ENCODE measurements around the gene RHOD.

The RHOD gene

GRCh38 chr11:67034350-67034749 is 22.3 kb upstream of the RHOD start:
- H3K36me3 ChIP-seq (replicated peaks in 1 of 2; ENCODE audit: control insufficient read depth in 2 of 2, insufficient read depth in 2 of 2, low read length in 2 of 2): no peaks in the 10 kb centered on the region
- no peak overlapping the region for H2BK12ac ChIP-seq (ENCODE audit: low read length)
- no peak overlapping the region for H2AFZ ChIP-seq (ENCODE audit: low read length)
- no peak overlapping the region for H2BK5ac ChIP-seq (ENCODE audit: low read length)
- H3K27me3 ChIP-seq (ENCODE audit: control insufficient read depth in 3 of 3, insufficient read depth in 3 of 3, low read depth in 1 of 3, low read length in 3 of 3): peaks cover 0 to 15% (median 0%) of the 10 kb centered on the region in 3 experiments
- H4K91ac ChIP-seq (ENCODE audit: low read depth, low read length, poor library complexity): no peak overlapping the region
- peak overlapping the region; percentile 24 for H3K9ac ChIP-seq (ENCODE audit: low read depth, low read length, poor library complexity)
- no peak overlapping the region for H3K23ac ChIP-seq (ENCODE audit: low read depth, low read length, poor library complexity)
- no peak overlapping the region for H3K4me2 ChIP-seq (ENCODE audit: insufficient read depth, low read length, poor library complexity, severe bottlenecking)
- no peak for DNase-seq (ENCODE audit: low spot score)
- H3K4me3 ChIP-seq (ENCODE audit: low read length in 2 of 2): no peak overlapping the region
- WGBS, 2 donors (ENCODE audit: extremely low coverage in 2 of 2, insufficient read length in 2 of 2, insufficient replicate concordance in 1 of 2): no CpG with 5 or more reads among the region's 6 CpGs
- H3K4ac ChIP-seq (ENCODE audit: low read length): peak overlapping the region; percentile 89
- no peak overlapping the region for H2BK120ac ChIP-seq (ENCODE audit: low read depth, low read length)
- H3K79me1 ChIP-seq (ENCODE audit: low read depth, low read length): peaks cover 1% of the 10 kb centered on the region
- H2AK5ac ChIP-seq (ENCODE audit: low read depth, low read length): peak overlapping the region; percentile 74
- no peak overlapping the region for H3K18ac ChIP-seq (ENCODE audit: low read length)
- H3K27ac ChIP-seq (replicated peaks; ENCODE audit: low read length): no peak overlapping the region
- H4K8ac ChIP-seq (ENCODE audit: low read depth, low read length): no peak overlapping the region
- H3K9me3 ChIP-seq (replicated peaks in 1 of 2; ENCODE audit: control insufficient read depth in 2 of 2, insufficient read depth in 1 of 2, low read depth in 1 of 2, low read length in 2 of 2): peaks cover 0 to 2% of the 10 kb centered on the region in 2 donors
- peaks cover 0 to 3% of the 10 kb centered on the region in 2 donors for H3K4me1 ChIP-seq (ENCODE audit: control insufficient read depth in 2 of 2, insufficient read depth in 1 of 2, low read depth in 1 of 2, low read length in 2 of 2)
- H3K14ac ChIP-seq (ENCODE audit: low read length): no peak overlapping the region
- no peak overlapping the region for H2BK15ac ChIP-seq (ENCODE audit: low read length)

- no peak overlapping the region for H3K4ac ChIP-seq (ENCODE audit: low read length)
- H2AFZ ChIP-seq (ENCODE audit: low read length): no peak overlapping the region
- peak overlapping the region; percentile 87 for H3K18ac ChIP-seq (ENCODE audit: low read length)
- no peak overlapping the region for H4K8ac ChIP-seq (ENCODE audit: low read depth, low read length)
- H3K9me3 ChIP-seq (replicated peaks in 1 of 2; ENCODE audit: control insufficient read depth in 2 of 2, insufficient read depth in 1 of 2, low read depth in 1 of 2, low read length in 2 of 2): no peaks in the 10 kb centered on the region
- peak overlapping the region; percentile 16 for H2BK12ac ChIP-seq (ENCODE audit: low read length)
- peak overlapping the region; percentile 85 for H3K23ac ChIP-seq (ENCODE audit: low read depth, low read length, poor library complexity)
- H3K27me3 ChIP-seq (ENCODE audit: control insufficient read depth in 3 of 3, insufficient read depth in 3 of 3, low read depth in 1 of 3, low read length in 3 of 3): peaks cover 0 to 19% (median 0%) of the 10 kb centered on the region in 3 experiments
- no peak overlapping the region for H4K91ac ChIP-seq (ENCODE audit: low read depth, low read length, poor library complexity)
- no CpG with 5 or more reads among the region's 12 CpGs for WGBS, 2 donors (ENCODE audit: extremely low coverage in 2 of 2, insufficient read length in 2 of 2, insufficient replicate concordance in 1 of 2)
- H2BK120ac ChIP-seq (ENCODE audit: low read depth, low read length): no peak overlapping the region
- no peak overlapping the region for H3K4me3 ChIP-seq (ENCODE audit: low read length in 2 of 2)
- peak overlapping the region; percentile 55 for H2BK15ac ChIP-seq (ENCODE audit: low read length)
- H3K36me3 ChIP-seq (replicated peaks in 1 of 2; ENCODE audit: control insufficient read depth in 2 of 2, insufficient read depth in 2 of 2, low read length in 2 of 2): no peaks in the 10 kb centered on the region
- peaks cover 0 to 10% of the 10 kb centered on the region in 2 donors for H3K4me1 ChIP-seq (ENCODE audit: control insufficient read depth in 2 of 2, insufficient read depth in 1 of 2, low read depth in 1 of 2, low read length in 2 of 2)
- no peaks in the 10 kb centered on the region for H3K79me1 ChIP-seq (ENCODE audit: low read depth, low read length)
- no peak overlapping the region for H3K27ac ChIP-seq (replicated peaks; ENCODE audit: low read length)
- peak overlapping the region; percentile 89 for H2AK5ac ChIP-seq (ENCODE audit: low read depth, low read length)
- no peak overlapping the region for H3K9ac ChIP-seq (ENCODE audit: low read depth, low read length, poor library complexity)
- no peak overlapping the region for H2BK5ac ChIP-seq (ENCODE audit: low read length)
- DNase-seq (ENCODE audit: low spot score): no peak
- no peak overlapping the region for H3K4me2 ChIP-seq (ENCODE audit: insufficient read depth, low read length, poor library complexity, severe bottlenecking)
- no peak overlapping the region for H3K14ac ChIP-seq (ENCODE audit: low read length)
Measured at GRCh38 chr11:67040147-67040546, 16.5 kb upstream of the RHOD start.

GRCh38 chr11:67041602-67042001 is 15.0 kb upstream of the RHOD start:
- H3K4me2 ChIP-seq (ENCODE audit: insufficient read depth, low read length, poor library complexity, severe bottlenecking): no peak overlapping the region
- H2BK12ac ChIP-seq (ENCODE audit: low read length): no peak overlapping the region
- H2AFZ ChIP-seq (ENCODE audit: low read length): no peak overlapping the region
- no peak overlapping the region for H3K14ac ChIP-seq (ENCODE audit: low read length)
- H3K36me3 ChIP-seq (replicated peaks in 1 of 2; ENCODE audit: control insufficient read depth in 2 of 2, insufficient read depth in 2 of 2, low read length in 2 of 2): no peaks in the 10 kb centered on the region
- H4K8ac ChIP-seq (ENCODE audit: low read depth, low read length): no peak overlapping the region
- no peak overlapping the region for H3K18ac ChIP-seq (ENCODE audit: low read length)
- H3K27ac ChIP-seq (replicated peaks; ENCODE audit: low read length): no peak overlapping the region
- no peak overlapping the region for H2AK5ac ChIP-seq (ENCODE audit: low read depth, low read length)
- H3K4me3 ChIP-seq (ENCODE audit: low read length in 2 of 2): peak overlapping the region in 1 of 2 donors; percentile 3
- H2BK120ac ChIP-seq (ENCODE audit: low read depth, low read length): no peak overlapping the region
- no CpG with 5 or more reads among the region's 3 CpGs for WGBS, 2 donors (ENCODE audit: extremely low coverage in 2 of 2, insufficient read length in 2 of 2, insufficient replicate concordance in 1 of 2)
- peak overlapping the region; percentile 42 for H2BK15ac ChIP-seq (ENCODE audit: low read length)
- H2BK5ac ChIP-seq (ENCODE audit: low read length): no peak overlapping the region
- no peak overlapping the region for H3K4ac ChIP-seq (ENCODE audit: low read length)
- H3K23ac ChIP-seq (ENCODE audit: low read depth, low read length, poor library complexity): no peak overlapping the region
- H3K4me1 ChIP-seq (ENCODE audit: control insufficient read depth in 2 of 2, insufficient read depth in 1 of 2, low read depth in 1 of 2, low read length in 2 of 2): peaks cover 0 to 10% of the 10 kb centered on the region in 2 donors
- peaks cover 0 to 19% (median 0%) of the 10 kb centered on the region in 3 experiments for H3K27me3 ChIP-seq (ENCODE audit: control insufficient read depth in 3 of 3, insufficient read depth in 3 of 3, low read depth in 1 of 3, low read length in 3 of 3)
- DNase-seq (ENCODE audit: low spot score): no peak
- no peak overlapping the region for H3K9ac ChIP-seq (ENCODE audit: low read depth, low read length, poor library complexity)
- H4K91ac ChIP-seq (ENCODE audit: low read depth, low read length, poor library complexity): no peak overlapping the region
- no peaks in the 10 kb centered on the region for H3K79me1 ChIP-seq (ENCODE audit: low read depth, low read length)
- H3K9me3 ChIP-seq (replicated peaks in 1 of 2; ENCODE audit: control insufficient read depth in 2 of 2, insufficient read depth in 1 of 2, low read depth in 1 of 2, low read length in 2 of 2): no peaks in the 10 kb centered on the region

- Histone ChIP-seq H3K14ac (ENCODE audit: low read length) (no peak overlapping the region), H3K4me3 (ENCODE audit: low read length in 2 of 2) (no peak overlapping the region), H4K91ac (ENCODE audit: low read depth, low read length, poor library complexity) (no peak overlapping the region), H3K36me3 (replicated peaks in 1 of 2; ENCODE audit: control insufficient read depth in 2 of 2, insufficient read depth in 2 of 2, low read length in 2 of 2) (no peaks in the 10 kb centered on the region), H2AK5ac (ENCODE audit: low read depth, low read length) (no peak overlapping the region), H3K9me3 (replicated peaks in 1 of 2; ENCODE audit: control insufficient read depth in 2 of 2, insufficient read depth in 1 of 2, low read depth in 1 of 2, low read length in 2 of 2) (no peaks in the 10 kb centered on the region), H2BK120ac (ENCODE audit: low read depth, low read length) (peak overlapping the region; percentile 81), H3K79me1 (ENCODE audit: low read depth, low read length) (peaks cover 2% of the 10 kb centered on the region), H3K18ac (ENCODE audit: low read length) (no peak overlapping the region), H2AFZ (ENCODE audit: low read length) (peak overlapping the region; percentile 34), H3K23ac (ENCODE audit: low read depth, low read length, poor library complexity) (no peak overlapping the region), H3K27me3 (ENCODE audit: control insufficient read depth in 3 of 3, insufficient read depth in 3 of 3, low read depth in 1 of 3, low read length in 3 of 3) (peaks cover 0 to 19% (median 0%) of the 10 kb centered on the region in 3 experiments), H3K4ac (ENCODE audit: low read length) (no peak overlapping the region), H4K8ac (ENCODE audit: low read depth, low read length) (no peak overlapping the region), H3K4me1 (ENCODE audit: control insufficient read depth in 2 of 2, insufficient read depth in 1 of 2, low read depth in 1 of 2, low read length in 2 of 2) (peaks cover 0 to 10% of the 10 kb centered on the region in 2 donors), H2BK15ac (ENCODE audit: low read length) (peak overlapping the region; percentile 83), H3K9ac (ENCODE audit: low read depth, low read length, poor library complexity) (no peak overlapping the region), H2BK5ac (ENCODE audit: low read length) (no peak overlapping the region), H2BK12ac (ENCODE audit: low read length) (no peak overlapping the region), H3K27ac (replicated peaks; ENCODE audit: low read length) (no peak overlapping the region), H3K4me2 (ENCODE audit: insufficient read depth, low read length, poor library complexity, severe bottlenecking) (no peak overlapping the region)
- WGBS, 2 donors (ENCODE audit: extremely low coverage in 2 of 2, insufficient read length in 2 of 2, insufficient replicate concordance in 1 of 2): no CpG with 5 or more reads among the region's 18 CpGs
- DNase-seq (ENCODE audit: low spot score): no peak
Measured at GRCh38 chr11:67043572-67044349, 12.9 kb upstream of the RHOD start.
